GM23248 (cell line): ENCODE results near the gene KCNK6. TPM values are rescaled to one million over a fixed set of nuclear protein-coding genes. Genes with fewer than 3 reads are reported as not detected.

Source experiments
- DNase-seq: peaks from one replicate; pipeline ENCODE4 v3.0.0-alpha.2; 2015
- H2AFZ ChIP-seq: fragments of 200-600 bp; sonication (generic); 2 replicates; pipeline ENCODE4 v1.6.1; 2016; ENCODE audit warnings: antibody characterized with exemption
- H3F3A ChIP-seq: fragments of 200-600 bp; sonication (generic); 2 replicates; pipeline ENCODE4 v1.6.1; 2016; ENCODE audit warnings: mild to moderate bottlenecking, antibody characterized with exemption, mixed run types; ENCODE audit not compliant: insufficient read depth
- H3K27ac ChIP-seq: fragments of 200-600 bp; sonication (generic); 2 replicates; pipeline ENCODE4 v1.5.1; 2016; ENCODE audit warnings: mild to moderate bottlenecking
- H3K27me3 ChIP-seq: fragments of 200-600 bp; sonication (generic); replicated peaks from 2 replicates; pipeline ENCODE4 v1.6.1; 2016; ENCODE audit warnings: mild to moderate bottlenecking; ENCODE audit not compliant: insufficient read depth
- H3K36me3 ChIP-seq: fragments of 200-600 bp; sonication (generic); 2 replicates; pipeline ENCODE4 v1.6.1; 2016; ENCODE audit warnings: low read depth, mild to moderate bottlenecking
- H3K4me1 ChIP-seq: fragments of 200-600 bp; sonication (generic); 2 replicates; pipeline ENCODE4 v1.6.1; 2016; ENCODE audit warnings: mild to moderate bottlenecking; ENCODE audit not compliant: insufficient read depth
- H3K4me2 ChIP-seq: fragments of 200-600 bp; sonication (generic); one replicate; pipeline ENCODE4 v1.6.1; 2016; ENCODE audit warnings: mild to moderate bottlenecking; ENCODE audit not compliant: unreplicated experiment
- H3K4me3 ChIP-seq: fragments of 200-600 bp; sonication (generic); 2 replicates; pipeline ENCODE4 v1.5.1; 2016; ENCODE audit warnings: mild to moderate bottlenecking
- H3K79me2 ChIP-seq: fragments of 200-600 bp; sonication (generic); 2 replicates; pipeline ENCODE4 v1.6.1; 2016; ENCODE audit warnings: mild to moderate bottlenecking; ENCODE audit not compliant: insufficient read depth
- H3K9ac ChIP-seq: fragments of 200-600 bp; sonication (generic); 2 replicates; pipeline ENCODE4 v1.6.1; 2016; ENCODE audit warnings: mild to moderate bottlenecking
- H3K9me2 ChIP-seq: fragments of 200-600 bp; sonication (generic); 2 replicates; pipeline ENCODE4 v1.6.1; 2016; ENCODE audit warnings: mixed run types, mild to moderate bottlenecking, moderate library complexity; ENCODE audit not compliant: insufficient read depth
- H3K9me3 ChIP-seq: fragments of 200-600 bp; sonication (generic); one replicate; pipeline ENCODE4 v1.6.1; 2017; ENCODE audit warnings: low read depth
- H4K20me1 ChIP-seq: fragments of 200-600 bp; sonication (generic); 2 replicates; pipeline ENCODE4 v1.6.0; 2016; ENCODE audit not compliant: insufficient read depth
- EZH2 ChIP-seq: fragments of 200-600 bp; sonication (generic); IDR thresholded peaks from 2 replicates; pipeline ENCODE4 v1.6.1; 2018; ENCODE audit warnings: antibody characterized with exemption, mild to moderate bottlenecking; ENCODE audit not compliant: insufficient read depth, poor library complexity, severe bottlenecking
- EZH2phosphoT487 ChIP-seq: fragments of 200-600 bp; sonication (generic); IDR thresholded peaks from 2 replicates; pipeline ENCODE4 v1.6.1; 2018; ENCODE audit warnings: antibody characterized with exemption, moderate library complexity, mild to moderate bottlenecking, low read depth; ENCODE audit not compliant: insufficient read depth
- WGBS, 2 experiments: methylation state at CpG; one replicate each; pipeline ENCODE4 v1.1.6; 2015 to 2017; ENCODE audit warnings: low lambda C conversion rate in 2 of 2, low coverage in 1 of 2; ENCODE audit errors: missing lambda C conversion rate in 2 of 2; 5-methylcytosine and 5-hydroxymethylcytosine counted together
- in situ Hi-C: fragments of 300-500 bp; cut with MboI; formaldehyde crosslinking; loops from 2 replicates; pipeline ENCODE4 v1.15.0; 2020
- polyA plus RNA-seq: library from polyadenylated mRNA; unstranded; fragments of >200 nt; fragmentation: Nextera tagmentation; extraction: Ambion mirVana; gene quantifications from 2 replicates; pipeline ENCODE4 v1.2.1, GENCODE V29; 2016
- total RNA-seq: library from RNA; depleted of rRNA; stranded (reverse); fragments of >200 nt; shearing (Covaris generic); gene quantifications from 2 replicates; pipeline ENCODE4 v1.2.3, GENCODE V29; 2014

Gene KCNK6
- total and polyA plus RNA-seq, 2 experiments from 2014 or later = 12.1 to 15.5 TPM

DNA sequence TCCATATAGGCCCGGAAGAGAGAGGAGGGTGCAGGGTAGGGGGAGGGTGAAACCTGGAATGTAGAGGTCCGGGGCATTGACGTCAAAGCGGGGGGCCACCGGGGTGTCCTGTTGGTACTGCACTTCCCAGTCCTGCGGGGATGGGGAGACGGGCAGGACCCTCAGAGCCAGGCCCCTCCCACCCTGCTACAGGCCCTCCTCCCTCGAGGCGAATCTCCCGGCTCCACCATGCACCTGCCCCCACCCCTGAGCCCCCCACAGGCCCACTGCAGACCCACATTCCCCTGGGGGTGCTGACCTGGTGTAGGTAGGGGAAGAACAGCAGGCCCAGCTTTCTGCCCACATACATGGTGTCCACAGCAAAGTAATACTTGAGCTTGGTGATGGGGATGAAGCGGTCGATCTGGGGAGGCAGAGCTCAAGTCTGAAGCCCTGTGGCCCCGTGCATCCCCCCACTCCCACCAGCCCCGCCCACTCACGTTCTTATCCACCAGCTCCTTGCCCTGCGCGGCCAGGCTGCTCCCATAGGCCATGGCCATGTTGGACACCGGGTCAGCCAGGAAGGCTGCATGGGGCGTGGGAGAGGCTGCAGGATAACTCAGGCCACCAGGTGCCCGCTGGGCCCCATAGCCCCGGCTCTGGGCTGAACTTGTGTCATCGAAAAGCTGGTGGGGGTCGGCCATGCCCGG is 10.6 kb upstream of the KCNK6 start:
- H3K79me2 ChIP-seq = peaks cover 34% of the 10 kb centered on the region
- no peaks in the 10 kb centered on the region for H3K27me3 ChIP-seq
- H3K9me3 ChIP-seq = no peaks in the 10 kb centered on the region
- no peak for DNase-seq
- H3K4me3 ChIP-seq = no peak overlapping the region
- no peaks in the 10 kb centered on the region for H4K20me1 ChIP-seq
- H3K27ac ChIP-seq = no peak overlapping the region
- TF ChIP-seq EZH2phosphoT487 (no peak), EZH2 (no peak)
- no peak overlapping the region for H3K4me2 ChIP-seq
- no peaks in the 10 kb centered on the region; the same call in 1 of the 2 replicates for H3K36me3 ChIP-seq
- no peak overlapping the region for H3K9ac ChIP-seq
- H3K9me2 ChIP-seq = no peaks in the 10 kb centered on the region
- WGBS, 2 experiments = 92 to 94% methylated on average over 12 to 24 of the region's 24 CpGs
- H3K4me1 ChIP-seq = no peaks in the 10 kb centered on the region
- in situ Hi-C loops = no loop called here
- H3F3A ChIP-seq = no peaks in the 10 kb centered on the region
- H2AFZ ChIP-seq = no peak overlapping the region

DNA sequence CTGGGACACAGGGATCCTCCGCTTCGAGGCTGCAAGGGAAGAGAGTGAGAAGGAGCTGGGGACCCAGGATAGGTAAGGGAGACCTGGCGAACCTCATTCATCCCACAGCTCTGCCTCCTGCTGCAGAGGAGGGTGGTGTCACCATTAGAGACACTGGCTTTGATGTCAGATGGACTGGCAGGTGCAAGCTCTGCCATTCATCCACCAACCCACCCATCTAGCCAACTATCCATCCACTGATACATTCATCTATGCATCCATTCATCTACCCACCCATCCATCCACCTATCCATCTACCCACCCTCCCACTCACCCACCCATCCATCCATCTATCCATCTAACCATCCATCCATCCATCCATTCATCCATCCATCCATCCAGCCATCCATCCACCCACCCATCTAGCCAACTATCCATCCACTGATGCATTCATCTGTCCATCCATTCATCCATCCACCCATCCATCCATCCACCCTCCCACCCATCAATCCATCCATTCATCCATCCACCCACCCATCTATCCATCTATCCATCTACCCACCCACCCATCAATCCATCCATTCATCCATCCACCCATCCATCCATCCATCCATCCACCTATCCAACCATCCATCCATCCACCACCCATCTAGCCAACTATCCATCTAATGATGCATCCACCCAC is 9.9 kb upstream of the KCNK6 start:
- in situ Hi-C loops = no loop called here
- Histone ChIP-seq H3K79me2 (peaks cover 41% of the 10 kb centered on the region), H2AFZ (no peak overlapping the region), H3F3A (no peaks in the 10 kb centered on the region), H4K20me1 (no peaks in the 10 kb centered on the region), H3K9ac (no peak overlapping the region), H3K4me3 (no peak overlapping the region), H3K27ac (no peak overlapping the region), H3K4me2 (no peak overlapping the region), H3K9me3 (no peaks in the 10 kb centered on the region), H3K4me1 (no peaks in the 10 kb centered on the region), H3K27me3 (no peaks in the 10 kb centered on the region), H3K9me2 (no peaks in the 10 kb centered on the region), H3K36me3 (no peaks in the 10 kb centered on the region; the same call in 1 of the 2 replicates)
- WGBS, 2 experiments = 100% methylated on average over 3 of the region's 3 CpGs
- no peak for DNase-seq
- TF ChIP-seq EZH2 = no peak
- TF ChIP-seq EZH2phosphoT487 = no peak

- no peak for TF ChIP-seq EZH2
- no peak for TF ChIP-seq EZH2phosphoT487
- Histone ChIP-seq H3K79me2 (peaks cover 46% of the 10 kb centered on the region), H3F3A (no peaks in the 10 kb centered on the region), H3K9me2 (no peaks in the 10 kb centered on the region), H3K36me3 (no peaks in the 10 kb centered on the region; the same call in 1 of the 2 replicates), H3K27ac (no peak overlapping the region), H3K4me2 (no peak overlapping the region), H3K4me3 (no peak overlapping the region), H3K9me3 (no peaks in the 10 kb centered on the region), H3K9ac (no peak overlapping the region), H2AFZ (no peak overlapping the region), H4K20me1 (no peaks in the 10 kb centered on the region), H3K4me1 (no peaks in the 10 kb centered on the region), H3K27me3 (no peaks in the 10 kb centered on the region)
- WGBS, 2 experiments = 96% methylated on average over 2 of the region's 2 CpGs
- no peak for DNase-seq
- in situ Hi-C loops = no loop called here
These were observed 9.4 kb upstream of the KCNK6 start for GRCh38 chr19:38310279-38310670.

GRCh38 chr19:38310986-38311385 is 8.7 kb upstream of the KCNK6 start:
- Histone ChIP-seq H3K27ac (no peak overlapping the region), H3K79me2 (peaks cover 50% of the 10 kb centered on the region), H3K27me3 (no peaks in the 10 kb centered on the region), H3K9me2 (no peaks in the 10 kb centered on the region), H3K4me1 (no peaks in the 10 kb centered on the region), H3K4me2 (no peak overlapping the region), H2AFZ (no peak overlapping the region), H3K9me3 (no peaks in the 10 kb centered on the region), H4K20me1 (no peaks in the 10 kb centered on the region), H3K36me3 (no peaks in the 10 kb centered on the region; the same call in 1 of the 2 replicates), H3K4me3 (no peak overlapping the region), H3K9ac (no peak overlapping the region), H3F3A (no peaks in the 10 kb centered on the region)
- 95 to 99% methylated on average over 6 of the region's 6 CpGs for WGBS, 2 experiments
- no peak for DNase-seq
- in situ Hi-C loops = no loop called here
- TF ChIP-seq EZH2phosphoT487 (no peak), EZH2 (no peak)
